SK-N-SH (cell line): Measurements from ENCODE around the gene DCHS2.

ENCODE experiments used
- EP300 ChIP-seq, 2 experiments: IDR thresholded peaks; 2 replicates each; pipeline versions ENCODE4 v1.4.0 to v1.6.1; 2012; ENCODE audit warnings: borderline replicate concordance in 1 of 2, low read depth in 1 of 2, low read length in 1 of 2
- EZH2phosphoT487 ChIP-seq: fragments of 200-600 bp; sonication (generic); IDR thresholded peaks from 2 replicates; pipeline ENCODE4 v1.6.1; 2017; ENCODE audit warnings: low read depth, mixed run types, mild to moderate bottlenecking, antibody characterized with exemption, moderate library complexity, borderline replicate concordance
- GATA2 ChIP-seq: sonication (generic); formaldehyde crosslinking; IDR thresholded peaks from 2 replicates; pipeline ENCODE4 v1.5.0; 2020; ENCODE audit warnings: mild to moderate bottlenecking, missing genetic modification reagents
- JUND ChIP-seq: IDR thresholded peaks from 2 replicates; pipeline ENCODE4 v1.4.0; 2012
- NFIC ChIP-seq: IDR thresholded peaks from 2 replicates; pipeline ENCODE4 v1.4.0; 2012; ENCODE audit warnings: borderline replicate concordance
- POLR2AphosphoS5 ChIP-seq: IDR thresholded peaks from 2 replicates; pipeline ENCODE4 v1.6.1; 2012; ENCODE audit warnings: low read depth, low read length
- RAD21 ChIP-seq: IDR thresholded peaks from 2 replicates; pipeline ENCODE4 v1.6.1; 2012; ENCODE audit warnings: mild to moderate bottlenecking, low read length
- SMC3 ChIP-seq: IDR thresholded peaks from 2 replicates; pipeline ENCODE4 v1.6.1; 2012; ENCODE audit warnings: low read depth, low read length, improper control_type of control experiment
- TAF1 ChIP-seq: IDR thresholded peaks from 2 replicates; pipeline ENCODE4 v1.6.1; 2012; ENCODE audit warnings: low read depth, mild to moderate bottlenecking, low read length, moderate library complexity, borderline replicate concordance
- TCF12 ChIP-seq: IDR thresholded peaks from 2 replicates; pipeline ENCODE4 v1.4.0; 2012
- YY1 ChIP-seq: IDR thresholded peaks from 2 replicates; pipeline ENCODE4 v1.4.0; 2012; ENCODE audit warnings: low read depth, mild to moderate bottlenecking
- TF ChIP-seq, protein P1 (sequence below): fragments of 200-600 bp; sonication (generic); IDR thresholded peaks from 2 replicates; pipeline ENCODE4 v1.6.1; 2017; ENCODE audit warnings: antibody characterized with exemption, mild to moderate bottlenecking, moderate library complexity
- TF ChIP-seq, protein P2 (sequence below): IDR thresholded peaks from 2 replicates; pipeline ENCODE4 v1.4.0; 2012; ENCODE audit warnings: low read depth
- TF ChIP-seq, protein P3 (sequence below): IDR thresholded peaks from 2 replicates; pipeline ENCODE4 v1.6.1; 2012; ENCODE audit warnings: mild to moderate bottlenecking, low read depth, low read length, moderate library complexity

DNA sequence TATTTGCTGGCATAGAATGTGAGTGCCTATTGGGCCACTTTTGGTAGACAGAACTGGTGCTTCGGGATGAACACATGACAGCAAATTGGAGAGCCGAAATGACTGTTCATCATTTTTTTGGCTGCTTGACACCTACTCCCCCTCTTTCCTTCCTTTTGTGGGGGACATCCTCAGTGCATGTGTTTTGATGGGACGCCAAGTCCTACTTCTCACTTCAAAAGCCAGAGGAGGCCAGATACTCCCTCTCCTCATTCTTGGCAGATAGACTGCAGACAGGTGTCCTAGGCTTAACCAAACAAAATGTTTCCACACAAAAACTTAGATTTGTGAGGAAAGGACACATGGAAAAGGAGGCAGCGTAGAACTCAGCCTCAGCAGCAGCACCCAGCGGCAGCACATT, 62.4 kb downstream of the DCHS2 start:
- TF ChIP-seq SMC3 (no peak), TCF12 (no peak), RAD21 (no peak), GATA2 (CRISPR knock-in tag) (no peak), JUND (no peak), POLR2AphosphoS5 (no peak), EZH2phosphoT487 (no peak), EP300 (IDR thresholded peaks at IDR 0.05; ENCODE audit: borderline replicate concordance in 1 of 2, low read depth in 1 of 2, low read length in 1 of 2) (no peak), NFIC (no peak), TAF1 (no peak), YY1 (no peak)
- TF ChIP-seq, protein P1, sequence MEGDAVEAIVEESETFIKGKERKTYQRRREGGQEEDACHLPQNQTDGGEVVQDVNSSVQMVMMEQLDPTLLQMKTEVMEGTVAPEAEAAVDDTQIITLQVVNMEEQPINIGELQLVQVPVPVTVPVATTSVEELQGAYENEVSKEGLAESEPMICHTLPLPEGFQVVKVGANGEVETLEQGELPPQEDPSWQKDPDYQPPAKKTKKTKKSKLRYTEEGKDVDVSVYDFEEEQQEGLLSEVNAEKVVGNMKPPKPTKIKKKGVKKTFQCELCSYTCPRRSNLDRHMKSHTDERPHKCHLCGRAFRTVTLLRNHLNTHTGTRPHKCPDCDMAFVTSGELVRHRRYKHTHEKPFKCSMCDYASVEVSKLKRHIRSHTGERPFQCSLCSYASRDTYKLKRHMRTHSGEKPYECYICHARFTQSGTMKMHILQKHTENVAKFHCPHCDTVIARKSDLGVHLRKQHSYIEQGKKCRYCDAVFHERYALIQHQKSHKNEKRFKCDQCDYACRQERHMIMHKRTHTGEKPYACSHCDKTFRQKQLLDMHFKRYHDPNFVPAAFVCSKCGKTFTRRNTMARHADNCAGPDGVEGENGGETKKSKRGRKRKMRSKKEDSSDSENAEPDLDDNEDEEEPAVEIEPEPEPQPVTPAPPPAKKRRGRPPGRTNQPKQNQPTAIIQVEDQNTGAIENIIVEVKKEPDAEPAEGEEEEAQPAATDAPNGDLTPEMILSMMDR, result no peak
- TF ChIP-seq, protein P2, sequence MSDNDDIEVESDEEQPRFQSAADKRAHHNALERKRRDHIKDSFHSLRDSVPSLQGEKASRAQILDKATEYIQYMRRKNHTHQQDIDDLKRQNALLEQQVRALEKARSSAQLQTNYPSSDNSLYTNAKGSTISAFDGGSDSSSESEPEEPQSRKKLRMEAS, result no peak
- TF ChIP-seq, protein P3, sequence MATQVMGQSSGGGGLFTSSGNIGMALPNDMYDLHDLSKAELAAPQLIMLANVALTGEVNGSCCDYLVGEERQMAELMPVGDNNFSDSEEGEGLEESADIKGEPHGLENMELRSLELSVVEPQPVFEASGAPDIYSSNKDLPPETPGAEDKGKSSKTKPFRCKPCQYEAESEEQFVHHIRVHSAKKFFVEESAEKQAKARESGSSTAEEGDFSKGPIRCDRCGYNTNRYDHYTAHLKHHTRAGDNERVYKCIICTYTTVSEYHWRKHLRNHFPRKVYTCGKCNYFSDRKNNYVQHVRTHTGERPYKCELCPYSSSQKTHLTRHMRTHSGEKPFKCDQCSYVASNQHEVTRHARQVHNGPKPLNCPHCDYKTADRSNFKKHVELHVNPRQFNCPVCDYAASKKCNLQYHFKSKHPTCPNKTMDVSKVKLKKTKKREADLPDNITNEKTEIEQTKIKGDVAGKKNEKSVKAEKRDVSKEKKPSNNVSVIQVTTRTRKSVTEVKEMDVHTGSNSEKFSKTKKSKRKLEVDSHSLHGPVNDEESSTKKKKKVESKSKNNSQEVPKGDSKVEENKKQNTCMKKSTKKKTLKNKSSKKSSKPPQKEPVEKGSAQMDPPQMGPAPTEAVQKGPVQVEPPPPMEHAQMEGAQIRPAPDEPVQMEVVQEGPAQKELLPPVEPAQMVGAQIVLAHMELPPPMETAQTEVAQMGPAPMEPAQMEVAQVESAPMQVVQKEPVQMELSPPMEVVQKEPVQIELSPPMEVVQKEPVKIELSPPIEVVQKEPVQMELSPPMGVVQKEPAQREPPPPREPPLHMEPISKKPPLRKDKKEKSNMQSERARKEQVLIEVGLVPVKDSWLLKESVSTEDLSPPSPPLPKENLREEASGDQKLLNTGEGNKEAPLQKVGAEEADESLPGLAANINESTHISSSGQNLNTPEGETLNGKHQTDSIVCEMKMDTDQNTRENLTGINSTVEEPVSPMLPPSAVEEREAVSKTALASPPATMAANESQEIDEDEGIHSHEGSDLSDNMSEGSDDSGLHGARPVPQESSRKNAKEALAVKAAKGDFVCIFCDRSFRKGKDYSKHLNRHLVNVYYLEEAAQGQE, result no peak
